ENCODE results near the gene FEM1A. TPM values are rescaled to one million over a fixed set of nuclear protein-coding genes. Genes with fewer than 3 reads are reported as not detected.

Gene FEM1A
- total and polyA plus RNA-seq, 9 of the 15 experiments (the other 6 are each of a cell fraction or from before 2014, with no cell fraction given): 0.08 to 19.0 (median 6.8) TPM

DNA sequence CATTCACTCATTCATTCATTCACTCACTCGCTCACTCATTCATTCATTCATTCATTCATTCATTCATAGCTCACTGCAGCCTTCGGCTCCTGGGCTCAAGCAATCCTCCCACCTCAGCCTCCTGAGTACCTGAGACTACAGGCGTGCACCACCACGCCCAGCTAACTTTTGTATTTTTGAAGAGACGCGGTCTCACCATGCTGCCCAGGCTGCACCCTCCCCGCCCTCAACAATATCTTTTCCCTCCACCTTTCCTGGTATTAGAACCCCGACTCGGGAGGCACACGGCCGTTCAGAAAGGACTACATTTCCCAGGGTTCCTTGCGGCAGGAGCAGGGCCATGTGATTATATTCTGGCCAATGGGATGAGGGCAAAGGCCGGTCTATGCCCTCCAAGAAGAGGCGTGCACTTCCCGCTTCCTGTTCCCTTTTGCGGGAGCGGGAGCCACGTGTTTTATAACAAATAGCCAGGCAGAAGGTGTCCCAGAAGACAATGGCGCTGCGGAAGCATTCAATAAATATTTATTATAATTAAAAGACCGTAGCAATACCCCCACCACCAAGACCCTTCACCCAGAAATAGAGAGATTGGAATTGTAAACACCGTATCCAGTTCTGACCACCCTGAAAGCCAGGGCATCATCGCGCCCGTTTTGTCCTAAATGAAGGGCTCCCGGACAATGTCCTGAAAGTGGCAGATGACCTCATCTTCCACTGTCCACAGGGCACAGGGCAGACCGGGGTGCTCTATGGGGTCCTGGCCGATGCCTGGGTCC lies 24.1 kb downstream of the FEM1A start (continued):
- TF ChIP-seq CBX8 (IDR thresholded peaks at IDR 0.05; ENCODE audit: borderline replicate concordance, extremely low read depth, low read depth, low read length, poor library complexity, severe bottlenecking) (no peak), FOXA1 (IDR thresholded peaks at IDR 0.05; ENCODE audit: borderline replicate concordance) (no peak), BHLHE40 (IDR thresholded peaks at IDR 0.05; ENCODE audit: low read length) (no peak; the same call in 1 of the 2 replicates), ZFX (CRISPR knock-in tag; IDR thresholded peaks at IDR 0.05) (no peak), ZNF316 (IDR thresholded peaks at IDR 0.05) (no peak), ZNF217 (CRISPR knock-in tag; IDR thresholded peaks at IDR 0.05) (no peak), MCM7 (IDR thresholded peaks at IDR 0.05) (no peak), TRIM28 (IDR thresholded peaks at IDR 0.05) (no peak), CHD2 (IDR thresholded peaks at IDR 0.05; ENCODE audit: low read depth, low read length) (peak; percentile 54; the same call in 1 of the 2 replicates), NFYB (IDR thresholded peaks at IDR 0.05; ENCODE audit: extremely low read depth, insufficient read length) (peak; percentile 20), PHF21A (IDR thresholded peaks at IDR 0.05; ENCODE audit: borderline replicate concordance, low read depth) (no peak), DACH1 (IDR thresholded peaks at IDR 0.05; ENCODE audit: partially characterized antibody) (no peak), KAT8 (IDR thresholded peaks at IDR 0.05; ENCODE audit: low read depth) (no peak), BACH1 (tag; IDR thresholded peaks at IDR 0.05) (no peak), KLF1 (tag; IDR thresholded peaks at IDR 0.05) (no peak), CBFB (CRISPR knock-in tag; IDR thresholded peaks at IDR 0.05) (no peak), CBFA2T3 (IDR thresholded peaks at IDR 0.05) (no peak), NFIX (CRISPR knock-in tag; IDR thresholded peaks at IDR 0.05; ENCODE audit: low read depth) (no peak), TARDBP (IDR thresholded peaks at IDR 0.05) (no peak), RBFOX2 (IDR thresholded peaks at IDR 0.05; ENCODE audit: low read depth, low read length) (no peak), MYNN (IDR thresholded peaks at IDR 0.05) (no peak), MYNN (CRISPR knock-in tag; IDR thresholded peaks at IDR 0.05) (no peak), RFX1 (IDR thresholded peaks at IDR 0.05) (no peak)
- TF ChIP-seq, protein P1, sequence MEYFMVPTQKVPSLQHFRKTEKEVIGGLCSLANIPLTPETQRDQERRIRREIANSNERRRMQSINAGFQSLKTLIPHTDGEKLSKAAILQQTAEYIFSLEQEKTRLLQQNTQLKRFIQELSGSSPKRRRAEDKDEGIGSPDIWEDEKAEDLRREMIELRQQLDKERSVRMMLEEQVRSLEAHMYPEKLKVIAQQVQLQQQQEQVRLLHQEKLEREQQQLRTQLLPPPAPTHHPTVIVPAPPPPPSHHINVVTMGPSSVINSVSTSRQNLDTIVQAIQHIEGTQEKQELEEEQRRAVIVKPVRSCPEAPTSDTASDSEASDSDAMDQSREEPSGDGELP (CRISPR knock-in tag; IDR thresholded peaks at IDR 0.05; ENCODE audit: borderline replicate concordance): no peak
- TF ChIP-seq, protein P2, sequence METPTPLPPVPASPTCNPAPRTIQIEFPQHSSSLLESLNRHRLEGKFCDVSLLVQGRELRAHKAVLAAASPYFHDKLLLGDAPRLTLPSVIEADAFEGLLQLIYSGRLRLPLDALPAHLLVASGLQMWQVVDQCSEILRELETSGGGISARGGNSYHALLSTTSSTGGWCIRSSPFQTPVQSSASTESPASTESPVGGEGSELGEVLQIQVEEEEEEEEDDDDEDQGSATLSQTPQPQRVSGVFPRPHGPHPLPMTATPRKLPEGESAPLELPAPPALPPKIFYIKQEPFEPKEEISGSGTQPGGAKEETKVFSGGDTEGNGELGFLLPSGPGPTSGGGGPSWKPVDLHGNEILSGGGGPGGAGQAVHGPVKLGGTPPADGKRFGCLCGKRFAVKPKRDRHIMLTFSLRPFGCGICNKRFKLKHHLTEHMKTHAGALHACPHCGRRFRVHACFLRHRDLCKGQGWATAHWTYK (CRISPR knock-in tag; IDR thresholded peaks at IDR 0.05): no peak
- TF ChIP-seq, protein P3, sequence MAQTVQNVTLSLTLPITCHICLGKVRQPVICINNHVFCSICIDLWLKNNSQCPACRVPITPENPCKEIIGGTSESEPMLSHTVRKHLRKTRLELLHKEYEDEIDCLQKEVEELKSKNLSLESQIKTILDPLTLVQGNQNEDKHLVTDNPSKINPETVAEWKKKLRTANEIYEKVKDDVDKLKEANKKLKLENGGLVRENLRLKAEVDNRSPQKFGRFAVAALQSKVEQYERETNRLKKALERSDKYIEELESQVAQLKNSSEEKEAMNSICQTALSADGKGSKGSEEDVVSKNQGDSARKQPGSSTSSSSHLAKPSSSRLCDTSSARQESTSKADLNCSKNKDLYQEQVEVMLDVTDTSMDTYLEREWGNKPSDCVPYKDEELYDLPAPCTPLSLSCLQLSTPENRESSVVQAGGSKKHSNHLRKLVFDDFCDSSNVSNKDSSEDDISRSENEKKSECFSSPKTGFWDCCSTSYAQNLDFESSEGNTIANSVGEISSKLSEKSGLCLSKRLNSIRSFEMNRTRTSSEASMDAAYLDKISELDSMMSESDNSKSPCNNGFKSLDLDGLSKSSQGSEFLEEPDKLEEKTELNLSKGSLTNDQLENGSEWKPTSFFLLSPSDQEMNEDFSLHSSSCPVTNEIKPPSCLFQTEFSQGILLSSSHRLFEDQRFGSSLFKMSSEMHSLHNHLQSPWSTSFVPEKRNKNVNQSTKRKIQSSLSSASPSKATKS (CRISPR knock-in tag; IDR thresholded peaks at IDR 0.05): no peak
- TF ChIP-seq, protein P4, sequence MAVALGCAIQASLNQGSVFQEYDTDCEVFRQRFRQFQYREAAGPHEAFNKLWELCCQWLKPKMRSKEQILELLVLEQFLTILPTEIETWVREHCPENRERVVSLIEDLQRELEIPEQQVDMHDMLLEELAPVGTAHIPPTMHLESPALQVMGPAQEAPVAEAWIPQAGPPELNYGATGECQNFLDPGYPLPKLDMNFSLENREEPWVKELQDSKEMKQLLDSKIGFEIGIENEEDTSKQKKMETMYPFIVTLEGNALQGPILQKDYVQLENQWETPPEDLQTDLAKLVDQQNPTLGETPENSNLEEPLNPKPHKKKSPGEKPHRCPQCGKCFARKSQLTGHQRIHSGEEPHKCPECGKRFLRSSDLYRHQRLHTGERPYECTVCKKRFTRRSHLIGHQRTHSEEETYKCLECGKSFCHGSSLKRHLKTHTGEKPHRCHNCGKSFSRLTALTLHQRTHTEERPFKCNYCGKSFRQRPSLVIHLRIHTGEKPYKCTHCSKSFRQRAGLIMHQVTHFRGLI (CRISPR knock-in tag; IDR thresholded peaks at IDR 0.05): no peak
